NCI-H748 (cell line): ENCODE data around the gene RAD51.

ENCODE experiments used
- DNase-seq: peaks from one replicate; lab custom pipeline; 2025; ENCODE audit not compliant: unreplicated experiment; lab: John Stamatoyannopoulos, UW

RAD51 gene

GRCh38 chr15:40721701-40722100 is 26.7 kb downstream of the RAD51 start:
- no peak for DNase-seq

GRCh38 chr15:40722354-40722753 is 27.4 kb downstream of the RAD51 start:
- no peak for DNase-seq

DNA sequence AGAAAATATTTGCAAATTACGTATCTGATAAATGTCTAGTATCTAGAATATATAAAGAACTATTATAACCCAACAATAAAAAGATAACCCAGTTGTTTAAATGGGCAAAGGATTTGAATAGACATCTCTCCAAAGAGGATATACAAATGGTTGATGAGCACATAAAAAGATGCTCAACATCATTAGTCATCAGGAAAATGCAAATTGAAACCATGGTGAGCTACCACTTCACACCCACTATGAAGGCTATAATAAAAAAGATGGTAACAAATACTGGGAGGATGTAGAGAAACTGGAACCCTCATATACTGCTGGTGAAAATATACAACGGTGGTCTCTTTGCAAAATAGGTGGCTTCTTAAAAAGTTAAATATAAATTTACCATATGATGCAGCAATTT is 28.0 kb downstream of the RAD51 start:
- DNase-seq, result no peak

- no peak for DNase-seq
Observed at GRCh38 chr15:40723919-40724318, 28.9 kb downstream of the RAD51 start.

DNA sequence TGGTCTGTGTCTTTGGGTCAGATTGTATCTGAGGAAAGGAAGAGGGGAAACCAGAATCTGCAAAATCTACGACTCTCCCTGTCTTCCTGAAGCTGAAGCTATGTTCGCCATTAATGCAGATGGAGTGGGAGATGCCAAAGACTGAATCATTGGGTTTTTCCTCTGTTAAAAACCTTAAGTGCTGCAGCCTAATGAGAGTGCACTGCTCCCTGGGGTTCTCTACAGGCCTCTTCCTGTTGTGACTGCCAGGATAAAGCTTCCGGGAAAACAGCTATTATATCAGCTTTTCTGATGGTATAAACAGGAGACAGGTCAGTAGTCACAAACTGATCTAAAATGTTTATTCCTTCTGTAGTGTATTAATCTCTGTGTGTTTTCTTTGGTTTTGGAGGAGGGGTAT is 36.1 kb downstream of the RAD51 start:
- no peak for DNase-seq

DNA sequence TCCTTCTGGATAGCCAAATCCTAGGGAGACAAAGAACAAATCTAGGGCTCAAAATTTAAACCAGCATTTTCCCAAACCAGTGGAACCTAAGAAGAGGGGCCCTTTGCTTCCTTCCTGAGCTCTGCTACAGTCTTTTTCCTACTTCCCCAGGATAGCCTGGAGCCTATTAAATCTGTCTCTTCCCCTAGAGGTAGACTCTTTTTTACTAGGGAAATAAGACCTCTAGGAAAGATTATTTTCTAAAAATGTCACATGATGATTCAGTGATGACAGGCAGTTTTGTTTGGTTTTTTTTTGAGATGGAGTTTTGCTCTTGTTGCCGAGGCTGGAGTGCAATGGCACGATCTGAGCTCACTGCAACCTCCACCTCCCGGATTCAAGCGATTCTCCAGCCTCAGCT is 41.6 kb downstream of the RAD51 start:
- DNase-seq, result no peak

DNA sequence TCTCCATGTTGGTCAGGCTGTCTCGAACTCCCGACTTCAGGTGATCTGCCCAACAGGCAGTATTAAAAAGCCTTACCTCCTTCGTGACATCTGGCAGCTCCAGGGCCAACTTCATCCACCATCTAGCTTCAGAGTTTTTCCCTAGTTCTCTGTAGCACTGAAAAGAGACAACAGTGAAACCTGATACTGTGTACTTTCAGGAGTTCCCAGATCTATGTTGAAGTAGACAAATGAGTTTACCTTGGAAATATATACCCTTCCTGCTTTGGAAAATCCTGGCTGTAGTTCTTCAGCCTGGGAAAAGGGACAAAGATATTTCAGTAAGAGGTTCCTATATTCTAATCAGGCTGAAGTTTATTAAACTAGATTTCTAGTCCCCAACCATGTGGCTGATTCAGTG is 42.1 kb downstream of the RAD51 start:
- no peak for DNase-seq

DNA sequence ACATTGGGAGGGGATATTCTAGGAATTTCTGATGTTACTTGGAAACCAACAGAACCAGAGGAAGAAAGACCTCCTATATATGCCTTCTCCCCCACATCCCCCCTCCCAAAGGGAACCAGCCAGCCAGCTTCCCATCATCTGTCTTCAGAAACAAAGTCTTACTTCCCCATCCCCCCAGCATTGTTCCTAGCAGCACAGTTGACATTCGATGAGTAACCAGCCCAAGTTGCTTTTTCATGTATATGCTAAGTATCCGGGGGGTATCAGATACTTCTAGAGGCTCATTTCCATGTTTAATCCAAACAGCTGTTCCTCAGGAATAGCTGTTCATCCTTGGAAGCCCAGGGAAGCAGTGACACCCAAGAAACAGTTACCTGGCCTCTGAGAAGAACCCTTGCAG is 44.1 kb downstream of the RAD51 start:
- DNase-seq, result no peak

DNA sequence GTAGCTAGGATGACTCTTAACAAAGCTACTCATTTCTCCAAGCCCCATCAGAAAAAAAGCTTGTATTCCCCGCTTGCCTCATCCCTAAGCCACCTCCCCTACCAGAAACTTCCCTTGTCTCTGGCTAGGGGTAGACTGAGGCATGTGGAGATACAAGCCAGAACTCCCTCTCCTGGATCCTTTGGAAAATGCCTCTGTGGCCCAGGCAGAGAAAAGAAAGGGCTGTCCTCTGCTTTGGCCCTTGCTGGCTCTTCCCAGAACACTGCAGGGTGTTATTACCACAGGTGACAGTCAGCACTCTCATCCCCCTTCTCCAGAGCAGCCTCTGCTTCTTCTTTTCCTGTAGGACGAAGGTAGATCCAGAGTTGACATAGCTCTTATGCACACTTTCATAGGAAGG is 44.9 kb downstream of the RAD51 start:
- no peak for DNase-seq

DNA sequence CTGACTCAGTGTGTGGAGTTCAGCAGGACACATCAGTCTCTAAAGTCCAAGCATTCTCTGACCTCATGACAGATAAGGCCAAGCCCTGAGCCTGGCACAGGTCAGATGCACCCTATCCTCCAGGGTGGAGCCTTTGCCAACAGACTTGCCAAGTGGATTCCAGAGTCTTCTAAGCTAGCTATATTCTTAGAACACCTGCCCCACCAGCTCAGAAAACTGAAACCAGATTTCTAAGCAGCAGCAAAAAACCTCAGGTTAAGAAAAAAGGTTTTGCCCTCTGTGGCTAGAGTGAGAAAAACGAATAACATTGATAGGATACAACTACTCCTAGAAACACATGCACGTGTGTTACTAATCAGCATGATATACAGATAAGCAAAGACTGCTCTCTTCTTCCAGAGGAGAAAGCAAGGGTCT is 48.5 kb downstream of the RAD51 start:
- DNase-seq, result no peak

DNA sequence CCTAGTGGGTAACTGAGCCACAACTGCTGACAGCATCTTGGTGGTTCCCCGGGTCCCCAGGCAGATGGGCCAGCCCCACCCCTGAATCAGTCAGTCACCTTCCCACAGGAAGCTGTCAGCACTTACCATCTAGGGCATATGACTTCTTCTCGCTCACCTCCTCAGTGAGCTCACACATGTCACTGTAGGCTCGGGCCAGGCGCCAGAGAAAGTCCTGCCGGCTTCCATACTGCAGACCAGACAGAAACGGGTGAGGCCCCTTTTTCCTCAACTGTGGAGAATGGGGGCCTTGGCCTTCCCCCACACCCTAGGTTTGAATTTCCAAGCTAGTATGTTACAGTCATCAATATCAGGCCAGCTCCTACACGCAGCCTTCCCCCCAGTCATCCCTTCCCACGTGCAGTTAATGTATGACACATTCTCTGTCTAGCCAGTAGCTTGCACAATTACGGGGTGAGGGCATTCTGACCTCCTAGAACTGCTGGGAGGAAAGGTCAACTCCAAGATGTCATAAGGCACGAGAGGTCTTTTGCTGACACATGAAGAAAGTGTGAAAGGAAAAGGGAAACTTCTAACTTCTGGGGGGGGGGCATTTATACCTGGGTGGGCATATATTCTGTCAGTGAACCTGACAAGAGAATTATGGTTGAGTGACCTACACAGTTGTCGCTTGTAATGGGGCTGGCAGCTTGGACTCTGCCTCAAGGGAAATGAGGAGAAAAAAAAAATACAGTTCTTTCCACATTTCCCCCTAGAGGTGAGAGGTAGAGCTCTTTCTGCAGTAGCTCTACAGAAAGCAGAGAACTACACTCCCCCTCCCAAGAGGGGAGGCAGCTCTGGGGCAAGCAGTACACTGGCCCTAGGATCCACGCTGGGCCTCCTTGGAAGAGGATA is 49.2 kb downstream of the RAD51 start:
- no peak for DNase-seq

- no peak for DNase-seq
Observed at GRCh38 chr15:40744815-40745152, 49.8 kb downstream of the RAD51 start.

DNA sequence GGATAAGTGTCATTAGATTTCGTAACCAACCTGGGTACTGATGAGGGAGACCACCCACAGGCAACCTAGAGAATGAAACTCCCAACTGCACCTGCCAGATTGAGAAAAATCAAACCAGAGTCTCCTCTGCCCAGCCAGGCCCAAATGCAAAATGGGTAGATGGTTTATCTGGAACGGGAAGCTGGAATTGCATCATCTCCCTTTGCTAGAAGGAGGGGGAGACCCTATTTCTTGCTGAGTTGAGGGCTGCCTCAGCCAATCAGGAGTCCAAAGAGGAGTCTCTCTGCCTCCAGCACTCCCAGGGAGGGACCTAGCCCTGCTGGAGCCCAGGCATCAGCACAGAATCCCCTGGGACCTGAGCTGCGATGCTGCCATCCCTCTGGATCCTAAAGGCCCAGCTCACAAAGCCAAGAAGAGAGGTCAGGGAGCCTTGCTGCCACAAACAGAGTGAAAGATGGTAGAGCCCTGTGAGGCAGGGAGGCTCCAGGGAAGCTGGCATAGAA is 52.0 kb downstream of the RAD51 start:
- DNase-seq, result no peak

DNA sequence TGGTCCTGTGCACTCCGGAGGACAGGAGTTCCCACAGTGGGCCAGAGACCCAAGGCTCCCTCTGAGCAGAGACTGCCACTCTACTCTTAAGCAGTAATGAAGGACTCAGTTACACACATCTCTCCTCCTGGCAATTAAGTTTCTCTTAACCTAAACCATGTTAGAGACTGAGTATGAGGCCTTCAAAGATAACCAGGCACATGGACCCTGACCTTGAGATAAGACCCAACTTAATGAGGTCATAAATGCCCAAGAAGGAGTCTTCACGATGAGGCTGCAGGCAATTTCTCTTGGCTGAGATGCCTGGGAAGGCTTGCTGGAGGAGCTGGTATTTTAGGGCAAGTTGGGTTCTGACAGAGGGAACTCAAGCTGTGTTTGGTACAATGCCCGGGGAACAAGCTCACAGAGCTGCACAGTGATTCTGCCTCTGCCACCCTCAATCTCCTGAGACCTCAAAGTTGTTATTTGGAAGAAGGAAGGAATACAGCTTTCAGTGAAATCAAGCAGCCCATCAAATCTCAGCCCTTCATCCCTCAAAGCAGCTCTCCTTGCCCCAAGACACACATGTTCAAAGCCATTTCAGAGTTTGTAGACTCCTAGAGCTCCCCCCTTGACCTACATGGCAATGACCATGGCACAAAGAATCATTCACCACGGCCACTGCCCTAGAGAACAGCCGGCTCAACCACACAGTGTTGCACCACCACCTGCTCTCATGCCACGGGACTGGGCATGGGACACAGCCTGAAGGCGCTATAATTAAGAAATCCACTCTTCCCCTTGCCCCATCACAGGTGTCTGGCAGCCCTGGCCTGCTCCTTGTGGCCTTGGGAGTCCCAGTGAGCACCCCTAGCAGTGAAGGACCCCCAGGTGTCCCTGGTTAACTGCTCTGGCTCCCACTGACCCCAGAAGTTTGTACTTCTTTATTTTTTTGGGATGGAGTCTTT is 53.0 kb downstream of the RAD51 start:
- no peak for DNase-seq

GRCh38 chr15:40749151-40749630 is 54.2 kb downstream of the RAD51 start:
- no peak for DNase-seq

- no peak for DNase-seq
Observed at GRCh38 chr15:40750885-40751284, 55.9 kb downstream of the RAD51 start.

DNA sequence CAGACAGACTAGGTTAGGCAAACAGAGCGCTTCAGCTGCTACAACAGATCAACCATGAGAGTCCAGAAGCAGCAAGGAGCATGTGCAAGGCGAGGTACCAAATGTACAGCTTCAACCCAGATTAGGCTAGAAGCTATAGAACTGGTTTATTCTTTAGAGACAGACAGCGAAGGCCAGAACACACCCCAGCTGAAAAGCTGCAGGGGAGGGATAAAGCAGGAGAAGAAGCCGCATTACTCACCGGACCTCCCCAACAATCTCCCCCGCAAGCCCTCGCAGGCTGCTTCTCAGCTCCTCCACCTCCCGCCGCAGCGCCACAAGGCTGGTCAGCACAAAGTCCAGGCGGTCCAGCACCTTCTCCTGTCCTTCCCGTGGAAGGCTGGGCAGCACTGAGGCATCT is 56.8 kb downstream of the RAD51 start:
- DNase-seq, result no peak

DNA sequence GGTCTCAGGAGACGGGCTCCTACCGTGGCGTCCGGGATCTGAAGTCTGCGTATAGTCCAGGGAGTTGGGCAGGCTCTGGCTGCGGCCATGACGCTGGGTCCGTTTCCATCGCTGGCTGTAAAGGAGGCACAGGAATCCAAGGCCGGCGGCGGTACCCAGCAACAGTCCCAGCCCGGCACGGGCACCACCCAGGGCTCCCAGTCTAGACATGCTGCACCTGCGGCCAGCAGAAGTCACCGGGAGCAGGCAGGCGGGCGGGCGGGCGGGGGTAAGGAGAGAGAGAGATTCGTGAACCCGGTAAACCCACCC is 59.6 kb downstream of the RAD51 start:
- peak; percentile 24 for DNase-seq

DNA sequence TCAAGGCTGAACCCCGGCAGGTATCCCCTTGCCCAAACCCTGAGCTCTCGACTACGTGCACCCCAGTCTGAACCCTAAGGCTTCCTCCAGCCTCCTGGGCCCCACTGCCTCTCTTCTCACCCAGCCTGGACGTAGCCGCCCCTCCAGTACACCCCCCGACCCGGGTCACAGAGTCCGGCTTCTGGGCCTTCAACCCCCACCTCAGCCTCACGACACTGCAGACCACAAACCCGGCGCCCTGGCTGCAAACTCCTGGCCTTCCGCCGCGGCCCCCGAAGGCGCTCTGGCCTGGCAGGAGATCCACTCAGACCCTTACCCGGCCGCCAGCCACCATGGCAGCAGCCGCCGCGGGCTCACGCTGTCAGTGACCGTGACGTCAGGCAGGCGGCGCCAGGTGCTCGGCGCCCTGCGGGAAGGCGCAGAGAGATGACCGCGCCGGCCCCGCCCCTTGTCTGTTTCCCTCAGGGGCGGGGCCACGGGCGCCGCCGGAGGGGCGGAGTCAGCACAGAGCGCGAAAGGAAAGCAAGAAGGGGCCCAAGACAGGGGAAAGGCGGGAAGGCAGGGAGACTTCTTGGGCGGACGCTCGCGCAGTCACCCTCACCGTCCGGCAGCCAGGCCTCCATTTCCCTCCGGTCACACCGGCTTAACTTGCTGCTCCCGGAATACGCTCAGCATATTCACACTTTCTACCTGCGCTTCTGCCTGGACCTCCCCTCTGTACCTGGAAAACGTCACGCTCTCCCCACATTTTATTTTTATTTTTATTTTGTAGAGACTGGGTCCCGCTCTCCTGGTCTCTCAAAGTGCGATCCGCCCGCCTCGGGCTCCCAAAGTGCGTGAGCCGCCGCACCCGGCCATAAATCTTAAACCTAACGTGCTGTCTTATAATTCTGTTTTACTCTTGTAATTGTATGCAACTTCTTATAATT is 60.2 kb downstream of the RAD51 start, which contains the start of gene RMDN3:
Gene RMDN3, minus strand, starts transcription at position 372 of the 929 bp plus-strand sequence. CDS start 471 bp downstream, outside the sequence.
- peak; percentile 90 for DNase-seq

- peak; percentile 23 for DNase-seq
Observed at GRCh38 chr15:40755812-40756208, 60.8 kb downstream of the RAD51 start.

DNA sequence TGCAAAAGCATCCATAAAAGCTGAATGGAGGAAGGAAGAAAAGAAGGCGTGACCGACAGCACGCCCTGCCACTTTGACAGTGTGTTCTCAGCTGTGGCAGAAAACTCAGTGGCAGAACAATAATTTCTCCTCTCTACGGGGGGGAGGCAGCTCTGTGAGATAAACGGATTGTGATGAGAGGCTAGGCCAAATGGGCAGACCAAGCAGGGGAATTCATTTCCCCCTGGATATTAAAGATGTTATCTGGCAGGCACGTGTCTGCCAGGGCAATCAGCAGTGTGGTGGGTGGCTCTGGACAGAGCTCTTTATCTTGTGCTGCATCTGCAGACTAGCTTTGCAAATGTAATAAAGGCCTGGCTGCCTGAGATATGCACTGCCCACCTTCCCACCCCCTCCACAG is 62.0 kb downstream of the RAD51 start:
- peak; percentile 36 for DNase-seq
